ENCODE results near the gene ANKRD37.

ANKRD37 gene

DNA sequence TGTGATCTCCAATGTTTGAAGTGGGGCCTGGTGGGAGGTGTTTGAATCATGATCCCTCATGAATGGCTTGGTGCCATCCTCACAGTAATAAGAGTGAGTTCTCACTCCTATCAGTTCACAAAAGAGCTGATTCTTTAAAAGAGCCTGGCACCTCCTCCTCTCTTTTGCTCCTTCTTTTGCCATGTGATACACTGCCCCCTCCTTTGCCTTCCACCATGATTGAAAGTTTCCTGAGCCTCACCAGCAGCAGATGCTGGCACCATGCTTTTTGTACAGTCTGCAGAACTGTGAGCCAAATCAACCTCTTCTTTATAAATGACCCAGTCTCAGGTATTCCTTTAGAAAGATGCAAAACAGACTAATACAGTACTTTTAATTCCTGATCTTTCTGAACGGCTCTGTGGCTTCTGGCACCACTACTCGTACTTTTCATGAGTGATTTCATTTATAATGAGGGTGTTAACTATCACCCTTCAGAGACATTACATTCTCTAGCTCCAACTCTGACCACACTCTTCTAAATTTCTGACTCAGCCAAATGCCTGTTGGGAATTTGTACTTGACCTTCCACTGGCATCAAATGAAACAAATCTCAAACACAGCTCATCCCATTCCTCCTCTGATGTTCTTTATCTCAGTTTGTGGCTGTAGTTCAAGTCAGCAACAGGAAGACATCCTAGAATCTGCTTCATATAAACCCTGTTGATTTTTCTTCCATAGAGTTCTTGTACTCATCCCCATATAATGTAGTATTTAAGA is 24.9 kb downstream of the ANKRD37 start:
- Histone ChIP-seq H3K36me3 (ENCODE audit: insufficient read depth, insufficient read length, low read length) (peaks cover 14% of the 10 kb centered on the region), H3K9ac (ENCODE audit: insufficient read length, low read depth) (no peak overlapping the region), H3K9me3 (ENCODE audit: insufficient read depth, low read length) (no peaks in the 10 kb centered on the region), H3K27me3 (ENCODE audit: insufficient read depth, insufficient read length) (no peaks in the 10 kb centered on the region), H3K4me1 (ENCODE audit: insufficient read depth, insufficient read length) (no peaks in the 10 kb centered on the region), H3K4me3 (ENCODE audit: insufficient read length, low read depth) (no peak overlapping the region)
- DNase-seq (ENCODE audit: low read depth, low spot score), result no peak
- TF ChIP-seq SUZ12 (IDR thresholded peaks at IDR 0.05; ENCODE audit: extremely low read depth, insufficient read depth, insufficient read length) (no peak), ZNF274 (IDR thresholded peaks at IDR 0.05; ENCODE audit: low read depth, low read length) (no peak), YY1 (IDR thresholded peaks at IDR 0.05; ENCODE audit: insufficient read depth, insufficient read length) (no peak)

- Histone ChIP-seq H3K9me3 (ENCODE audit: insufficient read depth, low read length) (no peaks in the 10 kb centered on the region), H3K4me3 (ENCODE audit: insufficient read length, low read depth) (peak overlapping the region; percentile 83), H3K36me3 (ENCODE audit: insufficient read depth, insufficient read length, low read length) (peaks cover 5% of the 10 kb centered on the region), H3K4me1 (ENCODE audit: insufficient read depth, insufficient read length) (no peaks in the 10 kb centered on the region), H3K9ac (ENCODE audit: insufficient read length, low read depth) (peak overlapping the region; percentile 85), H3K27me3 (ENCODE audit: insufficient read depth, insufficient read length) (no peaks in the 10 kb centered on the region)
- DNase-seq (ENCODE audit: low read depth, low spot score), result no peak
- TF ChIP-seq YY1 (IDR thresholded peaks at IDR 0.05; ENCODE audit: insufficient read depth, insufficient read length) (no peak), SUZ12 (IDR thresholded peaks at IDR 0.05; ENCODE audit: extremely low read depth, insufficient read depth, insufficient read length) (no peak)
Observed at GRCh38 chr4:185424905-185425646, 28.4 kb downstream of the ANKRD37 start.

GRCh38 chr4:185425647-185426352 is 29.2 kb downstream of the ANKRD37 start, which contains the start of gene UFSP2:
Gene UFSP2 (minus strand): TSS chr4:185425964. CDS start chr4:185425868, 96 bp downstream.
- no peaks in the 10 kb centered on the region for H3K27me3 ChIP-seq (ENCODE audit: insufficient read depth, insufficient read length)
- peak; percentile 57 for DNase-seq (ENCODE audit: low read depth, low spot score)
- peak within 1 kb of the TSS; percentile 83 for H3K4me3 ChIP-seq (ENCODE audit: insufficient read length, low read depth)
- peaks cover 5% of the 10 kb centered on the region for H3K36me3 ChIP-seq (ENCODE audit: insufficient read depth, insufficient read length, low read length)
- TF ChIP-seq YY1 (IDR thresholded peaks at IDR 0.05; ENCODE audit: insufficient read depth, insufficient read length), result peak; percentile 69
- TF ChIP-seq SUZ12 (IDR thresholded peaks at IDR 0.05; ENCODE audit: extremely low read depth, insufficient read depth, insufficient read length), result no peak
- peak within 1 kb of the TSS; percentile 85 for H3K9ac ChIP-seq (ENCODE audit: insufficient read length, low read depth)
- no peaks in the 10 kb centered on the region for H3K4me1 ChIP-seq (ENCODE audit: insufficient read depth, insufficient read length)
- H3K9me3 ChIP-seq (ENCODE audit: insufficient read depth, low read length), result no peaks in the 10 kb centered on the region

GRCh38 chr4:185426960-185427688 is 30.5 kb downstream of the ANKRD37 start:
- Histone ChIP-seq H3K4me1 (ENCODE audit: insufficient read depth, insufficient read length) (no peaks in the 10 kb centered on the region), H3K9me3 (ENCODE audit: insufficient read depth, low read length) (no peaks in the 10 kb centered on the region), H3K36me3 (ENCODE audit: insufficient read depth, insufficient read length, low read length) (no peaks in the 10 kb centered on the region), H3K4me3 (ENCODE audit: insufficient read length, low read depth) (no peak overlapping the region), H3K27me3 (ENCODE audit: insufficient read depth, insufficient read length) (no peaks in the 10 kb centered on the region), H3K9ac (ENCODE audit: insufficient read length, low read depth) (no peak overlapping the region)
- no peak for DNase-seq (ENCODE audit: low read depth, low spot score)
- TF ChIP-seq ZNF274 (IDR thresholded peaks at IDR 0.05; ENCODE audit: low read depth, low read length), result no peak
- no peak for TF ChIP-seq SUZ12 (IDR thresholded peaks at IDR 0.05; ENCODE audit: extremely low read depth, insufficient read depth, insufficient read length)
- TF ChIP-seq YY1 (IDR thresholded peaks at IDR 0.05; ENCODE audit: insufficient read depth, insufficient read length), result no peak

DNA sequence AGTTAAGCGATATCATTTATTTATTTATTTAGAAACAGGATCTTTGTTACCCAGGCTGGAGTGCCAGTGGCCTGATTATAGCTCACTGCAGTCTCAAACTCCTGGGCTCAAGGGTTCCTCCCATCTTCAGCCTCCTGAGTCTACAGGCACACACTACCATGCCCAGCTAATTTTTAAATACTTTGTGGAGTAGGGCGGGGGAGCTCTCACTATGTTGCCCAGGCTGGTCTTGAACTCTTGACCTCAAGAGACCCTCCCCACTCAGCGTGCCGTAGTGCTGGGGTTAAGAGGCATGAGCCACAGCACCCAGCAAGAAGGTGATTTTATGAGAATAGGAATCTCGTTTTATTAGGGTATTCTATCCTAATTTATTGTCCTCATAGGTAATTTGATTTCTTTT is 33.0 kb downstream of the ANKRD37 start:
- DNase-seq (ENCODE audit: low read depth, low spot score), result no peak
- Histone ChIP-seq H3K9me3 (ENCODE audit: insufficient read depth, low read length) (no peaks in the 10 kb centered on the region), H3K4me1 (ENCODE audit: insufficient read depth, insufficient read length) (no peaks in the 10 kb centered on the region), H3K9ac (ENCODE audit: insufficient read length, low read depth) (no peak overlapping the region), H3K4me3 (ENCODE audit: insufficient read length, low read depth) (no peak overlapping the region), H3K27me3 (ENCODE audit: insufficient read depth, insufficient read length) (no peaks in the 10 kb centered on the region), H3K36me3 (ENCODE audit: insufficient read depth, insufficient read length, low read length) (no peaks in the 10 kb centered on the region)
- TF ChIP-seq SUZ12 (IDR thresholded peaks at IDR 0.05; ENCODE audit: extremely low read depth, insufficient read depth, insufficient read length), result no peak
- no peak for TF ChIP-seq YY1 (IDR thresholded peaks at IDR 0.05; ENCODE audit: insufficient read depth, insufficient read length)
- TF ChIP-seq ZNF274 (IDR thresholded peaks at IDR 0.05; ENCODE audit: low read depth, low read length), result no peak

DNA sequence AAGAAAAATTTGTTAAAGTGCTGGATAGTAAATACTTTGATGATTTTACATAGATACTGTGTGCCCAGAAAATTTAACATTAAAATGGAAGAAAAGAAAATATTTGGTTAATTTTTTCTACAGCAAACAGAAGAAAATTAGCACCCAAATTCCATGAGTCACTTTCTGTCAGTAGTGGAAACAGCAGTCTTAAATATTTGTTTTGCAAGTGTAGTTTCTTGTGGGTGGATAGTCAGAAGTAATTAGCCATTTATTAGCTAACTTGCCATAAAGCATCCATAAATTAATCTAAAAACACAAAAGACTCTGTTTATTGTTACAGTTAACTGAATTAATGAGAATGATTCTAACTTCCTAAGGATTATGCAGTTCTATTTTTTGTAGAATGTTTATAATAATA is 38.8 kb downstream of the ANKRD37 start:
- no peak overlapping the region for H3K4me3 ChIP-seq (ENCODE audit: insufficient read length, low read depth)
- H3K36me3 ChIP-seq (ENCODE audit: insufficient read depth, insufficient read length, low read length), result no peaks in the 10 kb centered on the region
- TF ChIP-seq SUZ12 (IDR thresholded peaks at IDR 0.05; ENCODE audit: extremely low read depth, insufficient read depth, insufficient read length), result no peak
- TF ChIP-seq YY1 (IDR thresholded peaks at IDR 0.05; ENCODE audit: insufficient read depth, insufficient read length), result no peak
- TF ChIP-seq ZNF274 (IDR thresholded peaks at IDR 0.05; ENCODE audit: low read depth, low read length), result no peak
- no peaks in the 10 kb centered on the region for H3K27me3 ChIP-seq (ENCODE audit: insufficient read depth, insufficient read length)
- no peak for DNase-seq (ENCODE audit: low read depth, low spot score)
- H3K9ac ChIP-seq (ENCODE audit: insufficient read length, low read depth), result no peak overlapping the region
- no peaks in the 10 kb centered on the region for H3K4me1 ChIP-seq (ENCODE audit: insufficient read depth, insufficient read length)
- H3K9me3 ChIP-seq (ENCODE audit: insufficient read depth, low read length), result no peaks in the 10 kb centered on the region
